SK-N-SH (cell line): ENCODE data around the gene FBXL12. TPM values are rescaled to one million over a fixed set of nuclear protein-coding genes. Genes with fewer than 3 reads are reported as not detected.
A peak's percentile ranks its signal among the peaks of the same experiment; 100 is the strongest.

Source experiments
- CTCF ChIA-PET: fragments of 300-600, 350-600 bp; formaldehyde crosslinking; extraction: SDS; loops from one replicate; lab custom pipeline; 2021; lab: Yijun Ruan, JAX
- POLR2A ChIA-PET: fragments of 350-600 bp; sonication (Branson Sonifier 250); formaldehyde crosslinking; extraction: SDS; loops from one replicate; lab custom pipeline; 2020; ENCODE audit warnings: antibody characterized with exemption, inconsistent platforms; lab: Yijun Ruan, JAX
- DNase-seq: peaks from one replicate; pipeline ENCODE4 v3.0.0; 2012
- H2AFZ ChIP-seq: fragments of 200-600 bp; sonication (generic); 2 replicates; pipeline ENCODE4 v1.8.1; 2016; ENCODE audit warnings: antibody characterized with exemption, mild to moderate bottlenecking, low read depth
- H3F3A ChIP-seq: fragments of 200-600 bp; sonication (generic); replicated peaks from 2 replicates; pipeline ENCODE3; 2016; ENCODE audit warnings: antibody characterized with exemption, mild to moderate bottlenecking; ENCODE audit not compliant: insufficient read depth
- H3K27ac ChIP-seq, 2 experiments: fragments of 200-500 bp in 1 of 2; fragments of 200-600 bp in 1 of 2; sonication (Bioruptor generic) in 1 of 2; sonication (generic), shearing (Covaris generic) in 1 of 2; 2 replicates each; pipeline versions ENCODE4 v1.5.1 to v1.6.1; 2014 to 2016; ENCODE audit warnings: low read depth in 2 of 2, inconsistent platforms in 1 of 2, low read length in 1 of 2, mild to moderate bottlenecking in 1 of 2, mixed read lengths in 1 of 2
- H3K27me3 ChIP-seq: fragments of 200-600 bp; sonication (generic), shearing (Covaris generic); 2 replicates; pipeline ENCODE4 v1.6.1; 2016; ENCODE audit warnings: mixed run types; ENCODE audit not compliant: insufficient read depth
- H3K36me3 ChIP-seq, 2 experiments: fragments of 200-500 bp in 1 of 2; fragments of 200-600 bp in 1 of 2; sonication (Bioruptor generic) in 1 of 2; sonication (generic) in 1 of 2; replicated peaks in 1 of 2; 2 replicates each; pipeline versions ENCODE3 to v1.5.1; 2014 to 2016; ENCODE audit warnings: low read length in 1 of 2, mild to moderate bottlenecking in 1 of 2; ENCODE audit not compliant: insufficient read depth in 2 of 2, control insufficient read depth in 1 of 2
- H3K4me1 ChIP-seq, 2 experiments: fragments of 200-500 bp in 1 of 2; fragments of 200-600 bp in 1 of 2; sonication (Bioruptor generic) in 1 of 2; sonication (generic), shearing (Covaris generic) in 1 of 2; 2 replicates each; pipeline versions ENCODE4 v1.5.1 to v1.6.1; 2014 to 2016; ENCODE audit warnings: low read depth in 1 of 2, low read length in 1 of 2, mixed run types in 1 of 2; ENCODE audit not compliant: insufficient read depth in 2 of 2, control insufficient read depth in 1 of 2
- H3K4me2 ChIP-seq: fragments of 200-600 bp; sonication (generic), shearing (Covaris generic); 2 replicates; pipeline ENCODE4 v1.6.1; 2017; ENCODE audit warnings: mixed run types
- H3K4me3 ChIP-seq, 2 experiments: fragments of 200-500 bp in 1 of 2; fragments of 200-600 bp in 1 of 2; sonication (Bioruptor generic) in 1 of 2; sonication (generic), shearing (Covaris generic) in 1 of 2; 2 replicates each; pipeline versions ENCODE4 v1.5.1 to v1.8.1; 2014 to 2016; ENCODE audit warnings: low read depth in 2 of 2, inconsistent platforms in 1 of 2, low read length in 1 of 2, mild to moderate bottlenecking in 1 of 2, mixed read lengths in 1 of 2, moderate library complexity in 1 of 2
- H3K79me2 ChIP-seq: fragments of 200-600 bp; sonication (generic); 2 replicates; pipeline ENCODE4 v1.8.1; 2017; ENCODE audit warnings: mild to moderate bottlenecking; ENCODE audit not compliant: insufficient read depth
- H3K9ac ChIP-seq: fragments of 200-600 bp; sonication (generic); 2 replicates; pipeline ENCODE4 v1.6.1; 2017; ENCODE audit warnings: mixed run types
- H3K9me2 ChIP-seq: fragments of 200-600 bp; sonication (generic); 2 replicates; pipeline ENCODE4 v1.6.1; 2017; ENCODE audit warnings: mixed run types
- H3K9me3 ChIP-seq: fragments of 200-600 bp; sonication (generic); 2 replicates; pipeline ENCODE4 v1.6.1; 2017; ENCODE audit warnings: mixed run types, mild to moderate bottlenecking, moderate library complexity
- H4K20me1 ChIP-seq: fragments of 200-600 bp; sonication (generic); 2 replicates; pipeline ENCODE4 v1.6.1; 2017; ENCODE audit warnings: mild to moderate bottlenecking, mixed run types; ENCODE audit not compliant: insufficient read depth
- CHD2 ChIP-seq: fragments of 150-350 bp; IDR thresholded peaks from 2 replicates; pipeline ENCODE4 v1.6.1; 2018; ENCODE audit warnings: low read length; ENCODE audit not compliant: partially characterized antibody
- ELF1 ChIP-seq: IDR thresholded peaks from 2 replicates; pipeline ENCODE4 v1.4.0; 2012
- EP300 ChIP-seq, 2 experiments: IDR thresholded peaks; 2 replicates each; pipeline versions ENCODE4 v1.4.0 to v1.6.1; 2012; ENCODE audit warnings: borderline replicate concordance in 1 of 2, low read depth in 1 of 2, low read length in 1 of 2
- EZH2phosphoT487 ChIP-seq: fragments of 200-600 bp; sonication (generic); IDR thresholded peaks from 2 replicates; pipeline ENCODE4 v1.6.1; 2017; ENCODE audit warnings: low read depth, mixed run types, mild to moderate bottlenecking, antibody characterized with exemption, moderate library complexity, borderline replicate concordance
- FOSL2 ChIP-seq: IDR thresholded peaks from 2 replicates; pipeline ENCODE4 v1.4.0; 2012; ENCODE audit warnings: low read depth, mild to moderate bottlenecking, moderate library complexity, borderline replicate concordance
- FOXM1 ChIP-seq: IDR thresholded peaks from 2 replicates; pipeline ENCODE4 v1.4.0; 2012; ENCODE audit warnings: low read depth, mild to moderate bottlenecking
- GABPA ChIP-seq: IDR thresholded peaks from 2 replicates; pipeline ENCODE4 v1.4.0; 2012; ENCODE audit warnings: low read depth, mild to moderate bottlenecking
- MEF2A ChIP-seq: IDR thresholded peaks from 2 replicates; pipeline ENCODE4 v1.4.0; 2012; ENCODE audit warnings: low read depth, borderline replicate concordance
- MXI1 ChIP-seq: IDR thresholded peaks from 2 replicates; pipeline ENCODE4 v1.6.1; 2012; ENCODE audit warnings: mild to moderate bottlenecking, low read depth, low read length, improper control_type of control experiment
- NFIC ChIP-seq: IDR thresholded peaks from 2 replicates; pipeline ENCODE4 v1.4.0; 2012; ENCODE audit warnings: borderline replicate concordance
- NRF1 ChIP-seq: IDR thresholded peaks from 2 replicates; pipeline ENCODE4 v1.6.1; 2012; ENCODE audit warnings: low read depth, mild to moderate bottlenecking, low read length
- PBX3 ChIP-seq: IDR thresholded peaks from 2 replicates; pipeline ENCODE4; 2012
- RCOR1 ChIP-seq: fragments of 150-350 bp; IDR thresholded peaks from 2 replicates; pipeline ENCODE4 v1.6.1; 2017; ENCODE audit warnings: antibody characterized with exemption, low read length
- RFX5 ChIP-seq: IDR thresholded peaks from 2 replicates; pipeline ENCODE4 v1.6.1; 2012; ENCODE audit warnings: mild to moderate bottlenecking, improper control_type of control experiment, low read length
- RXRA ChIP-seq: IDR thresholded peaks from 2 replicates; pipeline ENCODE4 v1.4.0; 2012; ENCODE audit warnings: low read depth, mild to moderate bottlenecking, borderline replicate concordance
- SIN3A ChIP-seq: IDR thresholded peaks from 2 replicates; pipeline ENCODE4 v1.6.1; 2012; ENCODE audit warnings: low read depth, mild to moderate bottlenecking, low read length, moderate library complexity, borderline replicate concordance
- TAF1 ChIP-seq: IDR thresholded peaks from 2 replicates; pipeline ENCODE4 v1.6.1; 2012; ENCODE audit warnings: low read depth, mild to moderate bottlenecking, low read length, moderate library complexity, borderline replicate concordance
- TCF12 ChIP-seq: IDR thresholded peaks from 2 replicates; pipeline ENCODE4 v1.4.0; 2012
- TEAD4 ChIP-seq: IDR thresholded peaks from 2 replicates; pipeline ENCODE4 v1.4.0; 2012; ENCODE audit warnings: mild to moderate bottlenecking, borderline replicate concordance; ENCODE audit not compliant: insufficient read depth
- USF1 ChIP-seq: IDR thresholded peaks from 2 replicates; pipeline ENCODE4 v1.4.0; 2012; ENCODE audit warnings: low read depth, borderline replicate concordance
- WGBS: methylation state at CpG from one replicate; pipeline ENCODE4 v1.1.6; 2017; ENCODE audit warnings: low lambda C conversion rate; 5-methylcytosine and 5-hydroxymethylcytosine counted together
- polyA plus RNA-seq, 3 experiments: library from polyadenylated mRNA; depleted of rRNA; stranded (reverse); fragments of >200 nt; gene quantifications; 2 replicates each; pipeline ENCODE4 v1.2.3, GENCODE V29; 2012
- TF ChIP-seq, protein P1 (sequence below): IDR thresholded peaks from 2 replicates; pipeline ENCODE4 v1.6.1; 2012; ENCODE audit warnings: mild to moderate bottlenecking, low read depth, low read length, moderate library complexity
- TF ChIP-seq, protein P2 (sequence below): IDR thresholded peaks from 2 replicates; pipeline ENCODE4 v1.4.0; 2012; ENCODE audit warnings: low read depth
- TF ChIP-seq, protein P3 (sequence below): IDR thresholded peaks from 2 replicates; pipeline ENCODE4 v1.4.0; 2012; ENCODE audit warnings: low read depth, borderline replicate concordance
- TF ChIP-seq, protein P4 (sequence below): fragments of 200-600 bp; sonication (generic); IDR thresholded peaks from 2 replicates; pipeline ENCODE4 v1.6.1; 2017; ENCODE audit warnings: antibody characterized with exemption, mild to moderate bottlenecking, moderate library complexity

FBXL12 gene
- polyA plus RNA-seq, 1 of the 3 experiments (the other 2 are of a cell fraction) = 27.1 TPM

DNA sequence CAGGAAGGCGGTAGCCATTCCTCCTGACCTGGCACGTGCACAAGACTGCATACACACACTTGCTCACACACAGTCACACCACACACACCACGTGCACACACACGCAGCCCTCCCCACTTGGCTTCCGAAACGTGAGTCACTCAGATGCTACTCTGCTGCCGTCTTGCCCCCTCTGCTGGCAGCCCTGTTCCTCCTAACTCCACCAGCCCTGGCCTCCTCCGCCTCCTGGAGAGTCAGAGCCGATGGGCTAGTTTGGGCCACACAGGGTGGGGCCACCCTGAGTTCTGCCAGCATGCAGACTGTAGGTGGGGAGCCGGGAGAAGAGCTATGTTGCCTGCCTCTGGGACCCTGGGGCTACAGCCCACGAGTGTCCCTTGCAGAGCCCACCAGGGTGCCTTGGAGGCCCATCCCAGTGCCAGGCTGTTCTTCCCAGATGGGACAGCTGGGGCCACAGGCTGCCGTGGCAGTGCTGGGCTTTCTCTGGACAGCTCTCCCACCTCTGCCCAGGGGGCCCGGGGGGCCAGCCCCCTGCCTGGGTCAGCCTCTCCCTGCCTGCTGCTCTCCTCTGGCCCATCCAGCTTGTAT, 28.3 kb upstream of the FBXL12 start:
- no peaks in the 10 kb centered on the region; a peak in 1 of 4 replicates for H3K4me1 ChIP-seq
- H4K20me1 ChIP-seq = peaks cover 19% of the 10 kb centered on the region
- no peaks in the 10 kb centered on the region for H3F3A ChIP-seq
- no peak overlapping the region for H3K9ac ChIP-seq
- H3K9me2 ChIP-seq = no peaks in the 10 kb centered on the region
- H3K79me2 ChIP-seq = peaks cover 4% of the 10 kb centered on the region; the same call in 1 of the 2 replicates
- H3K27ac ChIP-seq = no peak overlapping the region
- DNase-seq = peak; percentile 59
- POLR2A ChIA-PET = no interaction called here
- CTCF ChIA-PET = interaction anchor here (0.8 to 1.6 kb wide), 10 partner anchors 8 to 83 kb away, joined by 3 to 7 read pairs (median 4); partner anchors contain the start of gene PIN1
- 35% methylated on average over 9 of the region's 13 CpGs for WGBS
- H3K27me3 ChIP-seq = no peaks in the 10 kb centered on the region
- no peak overlapping the region for H3K4me3 ChIP-seq
- no peak overlapping the region for H2AFZ ChIP-seq
- no peak overlapping the region for H3K4me2 ChIP-seq
- peaks cover 13 to 42% of the 10 kb centered on the region in 2 experiments for H3K36me3 ChIP-seq
- no peaks in the 10 kb centered on the region for H3K9me3 ChIP-seq
- TF ChIP-seq TEAD4 = no peak
- no peak for TF ChIP-seq RXRA
- no peak for TF ChIP-seq TCF12
- TF ChIP-seq EP300 (IDR thresholded peaks at IDR 0.05; ENCODE audit: borderline replicate concordance in 1 of 2, low read depth in 1 of 2, low read length in 1 of 2) = no peak
- TF ChIP-seq, protein P1, sequence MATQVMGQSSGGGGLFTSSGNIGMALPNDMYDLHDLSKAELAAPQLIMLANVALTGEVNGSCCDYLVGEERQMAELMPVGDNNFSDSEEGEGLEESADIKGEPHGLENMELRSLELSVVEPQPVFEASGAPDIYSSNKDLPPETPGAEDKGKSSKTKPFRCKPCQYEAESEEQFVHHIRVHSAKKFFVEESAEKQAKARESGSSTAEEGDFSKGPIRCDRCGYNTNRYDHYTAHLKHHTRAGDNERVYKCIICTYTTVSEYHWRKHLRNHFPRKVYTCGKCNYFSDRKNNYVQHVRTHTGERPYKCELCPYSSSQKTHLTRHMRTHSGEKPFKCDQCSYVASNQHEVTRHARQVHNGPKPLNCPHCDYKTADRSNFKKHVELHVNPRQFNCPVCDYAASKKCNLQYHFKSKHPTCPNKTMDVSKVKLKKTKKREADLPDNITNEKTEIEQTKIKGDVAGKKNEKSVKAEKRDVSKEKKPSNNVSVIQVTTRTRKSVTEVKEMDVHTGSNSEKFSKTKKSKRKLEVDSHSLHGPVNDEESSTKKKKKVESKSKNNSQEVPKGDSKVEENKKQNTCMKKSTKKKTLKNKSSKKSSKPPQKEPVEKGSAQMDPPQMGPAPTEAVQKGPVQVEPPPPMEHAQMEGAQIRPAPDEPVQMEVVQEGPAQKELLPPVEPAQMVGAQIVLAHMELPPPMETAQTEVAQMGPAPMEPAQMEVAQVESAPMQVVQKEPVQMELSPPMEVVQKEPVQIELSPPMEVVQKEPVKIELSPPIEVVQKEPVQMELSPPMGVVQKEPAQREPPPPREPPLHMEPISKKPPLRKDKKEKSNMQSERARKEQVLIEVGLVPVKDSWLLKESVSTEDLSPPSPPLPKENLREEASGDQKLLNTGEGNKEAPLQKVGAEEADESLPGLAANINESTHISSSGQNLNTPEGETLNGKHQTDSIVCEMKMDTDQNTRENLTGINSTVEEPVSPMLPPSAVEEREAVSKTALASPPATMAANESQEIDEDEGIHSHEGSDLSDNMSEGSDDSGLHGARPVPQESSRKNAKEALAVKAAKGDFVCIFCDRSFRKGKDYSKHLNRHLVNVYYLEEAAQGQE = no peak
- no peak for TF ChIP-seq RFX5
- no peak for TF ChIP-seq GABPA
- TF ChIP-seq USF1 = peak; percentile 55; the same call in 1 of the 2 replicates
- 0 out of 2 replicates have a peak, but pooled peaks have one; percentile 16 for TF ChIP-seq SIN3A
- TF ChIP-seq NFIC = no peak
- TF ChIP-seq FOSL2 = peak; percentile 75; the same call in 1 of the 2 replicates
- TF ChIP-seq ELF1 = no peak
- TF ChIP-seq PBX3 = no peak
- TF ChIP-seq, protein P2, sequence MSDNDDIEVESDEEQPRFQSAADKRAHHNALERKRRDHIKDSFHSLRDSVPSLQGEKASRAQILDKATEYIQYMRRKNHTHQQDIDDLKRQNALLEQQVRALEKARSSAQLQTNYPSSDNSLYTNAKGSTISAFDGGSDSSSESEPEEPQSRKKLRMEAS = 0 out of 2 replicates have a peak, but pooled peaks have one; percentile 52
- no peak for TF ChIP-seq CHD2
- TF ChIP-seq, protein P3, sequence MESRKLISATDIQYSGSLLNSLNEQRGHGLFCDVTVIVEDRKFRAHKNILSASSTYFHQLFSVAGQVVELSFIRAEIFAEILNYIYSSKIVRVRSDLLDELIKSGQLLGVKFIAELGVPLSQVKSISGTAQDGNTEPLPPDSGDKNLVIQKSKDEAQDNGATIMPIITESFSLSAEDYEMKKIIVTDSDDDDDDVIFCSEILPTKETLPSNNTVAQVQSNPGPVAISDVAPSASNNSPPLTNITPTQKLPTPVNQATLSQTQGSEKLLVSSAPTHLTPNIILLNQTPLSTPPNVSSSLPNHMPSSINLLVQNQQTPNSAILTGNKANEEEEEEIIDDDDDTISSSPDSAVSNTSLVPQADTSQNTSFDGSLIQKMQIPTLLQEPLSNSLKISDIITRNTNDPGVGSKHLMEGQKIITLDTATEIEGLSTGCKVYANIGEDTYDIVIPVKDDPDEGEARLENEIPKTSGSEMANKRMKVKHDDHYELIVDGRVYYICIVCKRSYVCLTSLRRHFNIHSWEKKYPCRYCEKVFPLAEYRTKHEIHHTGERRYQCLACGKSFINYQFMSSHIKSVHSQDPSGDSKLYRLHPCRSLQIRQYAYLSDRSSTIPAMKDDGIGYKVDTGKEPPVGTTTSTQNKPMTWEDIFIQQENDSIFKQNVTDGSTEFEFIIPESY = no peak
- no peak for TF ChIP-seq FOXM1
- TF ChIP-seq, protein P4, sequence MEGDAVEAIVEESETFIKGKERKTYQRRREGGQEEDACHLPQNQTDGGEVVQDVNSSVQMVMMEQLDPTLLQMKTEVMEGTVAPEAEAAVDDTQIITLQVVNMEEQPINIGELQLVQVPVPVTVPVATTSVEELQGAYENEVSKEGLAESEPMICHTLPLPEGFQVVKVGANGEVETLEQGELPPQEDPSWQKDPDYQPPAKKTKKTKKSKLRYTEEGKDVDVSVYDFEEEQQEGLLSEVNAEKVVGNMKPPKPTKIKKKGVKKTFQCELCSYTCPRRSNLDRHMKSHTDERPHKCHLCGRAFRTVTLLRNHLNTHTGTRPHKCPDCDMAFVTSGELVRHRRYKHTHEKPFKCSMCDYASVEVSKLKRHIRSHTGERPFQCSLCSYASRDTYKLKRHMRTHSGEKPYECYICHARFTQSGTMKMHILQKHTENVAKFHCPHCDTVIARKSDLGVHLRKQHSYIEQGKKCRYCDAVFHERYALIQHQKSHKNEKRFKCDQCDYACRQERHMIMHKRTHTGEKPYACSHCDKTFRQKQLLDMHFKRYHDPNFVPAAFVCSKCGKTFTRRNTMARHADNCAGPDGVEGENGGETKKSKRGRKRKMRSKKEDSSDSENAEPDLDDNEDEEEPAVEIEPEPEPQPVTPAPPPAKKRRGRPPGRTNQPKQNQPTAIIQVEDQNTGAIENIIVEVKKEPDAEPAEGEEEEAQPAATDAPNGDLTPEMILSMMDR = peak; percentile 67
- TF ChIP-seq MEF2A = no peak
- no peak; the same call in 1 of the 2 replicates for TF ChIP-seq TAF1
- TF ChIP-seq NRF1 = no peak
- no peak for TF ChIP-seq RCOR1
- TF ChIP-seq MXI1 = no peak
- TF ChIP-seq EZH2phosphoT487 = no peak
